HepG2 (cell line): ENCODE data around the gene RTEL1. TPM values are rescaled to one million over a fixed set of nuclear protein-coding genes. Genes with fewer than 3 reads are reported as not detected.
A peak's percentile ranks its signal among the peaks of the same experiment; 100 is the strongest.

Experiments used
- IRX3 ChIP-seq: sonication (generic); formaldehyde crosslinking; IDR thresholded peaks from 2 replicates; pipeline ENCODE4 v1.8.1; 2023; ENCODE audit warnings: mild to moderate bottlenecking, low read depth, missing genetic modification reagents, borderline replicate concordance
- SMARCE1 ChIP-seq: fragments of 450-650 bp; IDR thresholded peaks from 2 replicates; pipeline ENCODE4 v1.6.1; 2017; ENCODE audit warnings: borderline replicate concordance
- SMYD3 ChIP-seq: sonication (generic); formaldehyde crosslinking; IDR thresholded peaks from 2 replicates; pipeline ENCODE4 v1.8.1; 2023; ENCODE audit warnings: mild to moderate bottlenecking, missing genetic modification reagents
- TEAD2 ChIP-seq: sonication (generic); formaldehyde crosslinking; IDR thresholded peaks from 2 replicates; pipeline ENCODE4 v1.9.0; 2021; ENCODE audit warnings: missing genetic modification reagents
- ZMAT3 ChIP-seq: sonication (generic); formaldehyde crosslinking; conservative IDR thresholded peaks from 2 replicates; pipeline ENCODE4 v1.7.0; 2021; ENCODE audit warnings: missing genetic modification reagents
- ZNF274 ChIP-seq: sonication (generic); formaldehyde crosslinking; IDR thresholded peaks from 2 replicates; pipeline ENCODE4 v1.5.1; 2020; ENCODE audit warnings: mild to moderate bottlenecking, missing genetic modification reagents
- ZNF296 ChIP-seq: sonication (generic); formaldehyde crosslinking; conservative IDR thresholded peaks from 2 replicates; pipeline ENCODE4 v1.5.0; 2020; ENCODE audit warnings: mild to moderate bottlenecking, missing genetic modification reagents
- ZNF629 ChIP-seq: sonication (generic); formaldehyde crosslinking; conservative IDR thresholded peaks from 2 replicates; pipeline ENCODE4 v1.5.0; 2020; ENCODE audit warnings: missing genetic modification reagents
- ZNF646 ChIP-seq: sonication (generic); formaldehyde crosslinking; IDR thresholded peaks from 2 replicates; pipeline ENCODE4 v1.9.0; 2021; ENCODE audit warnings: mild to moderate bottlenecking, missing genetic modification reagents
- polyA plus RNA-seq, 8 experiments: library from polyadenylated mRNA; depleted of rRNA in 3 of 8; stranded (reverse) in 7 of 8; unstranded in 1 of 8; fragments of >200 nt; fragmentation: Illumina TruSeq in 4 of 8; extraction: Trizol in 4 of 8; gene quantifications; 2 replicates each; pipeline versions ENCODE4 v1.2.1 to v1.2.3, GENCODE V29; 2011 to 2016; ENCODE audit warnings: low read depth in 4 of 8, missing spikeins in 1 of 8, mixed read lengths in 1 of 8; ENCODE audit not compliant: insufficient read depth in 1 of 8
- total RNA-seq, 5 experiments: library from RNA; depleted of rRNA; stranded (reverse); fragments of >200 nt; fragmentation: Illumina TruSeq; extraction: Trizol; gene quantifications; 2 replicates each; pipeline ENCODE4 v1.2.3, GENCODE V29; 2016; ENCODE audit warnings: low read depth in 1 of 5
- TF ChIP-seq, protein P1 (sequence below): sonication (generic); formaldehyde crosslinking; IDR thresholded peaks from 2 replicates; pipeline ENCODE4 v1.9.0; 2022; ENCODE audit warnings: missing genetic modification reagents, mild to moderate bottlenecking, borderline replicate concordance

The RTEL1 gene
- total and polyA plus RNA-seq, 2 of the 13 experiments (the other 11 are each of a cell fraction or from before 2014, with no cell fraction given), result 21.8 to 36.4 TPM

- TF ChIP-seq ZNF646 (CRISPR knock-in tag) (no peak), ZMAT3 (no peak), ZNF274 (CRISPR knock-in tag) (no peak), ZNF629 (no peak), ZNF296 (CRISPR knock-in tag) (no peak), IRX3 (CRISPR knock-in tag) (no peak), TEAD2 (no peak), SMARCE1 (no peak), SMYD3 (CRISPR knock-in tag) (no peak)
- TF ChIP-seq, protein P1, sequence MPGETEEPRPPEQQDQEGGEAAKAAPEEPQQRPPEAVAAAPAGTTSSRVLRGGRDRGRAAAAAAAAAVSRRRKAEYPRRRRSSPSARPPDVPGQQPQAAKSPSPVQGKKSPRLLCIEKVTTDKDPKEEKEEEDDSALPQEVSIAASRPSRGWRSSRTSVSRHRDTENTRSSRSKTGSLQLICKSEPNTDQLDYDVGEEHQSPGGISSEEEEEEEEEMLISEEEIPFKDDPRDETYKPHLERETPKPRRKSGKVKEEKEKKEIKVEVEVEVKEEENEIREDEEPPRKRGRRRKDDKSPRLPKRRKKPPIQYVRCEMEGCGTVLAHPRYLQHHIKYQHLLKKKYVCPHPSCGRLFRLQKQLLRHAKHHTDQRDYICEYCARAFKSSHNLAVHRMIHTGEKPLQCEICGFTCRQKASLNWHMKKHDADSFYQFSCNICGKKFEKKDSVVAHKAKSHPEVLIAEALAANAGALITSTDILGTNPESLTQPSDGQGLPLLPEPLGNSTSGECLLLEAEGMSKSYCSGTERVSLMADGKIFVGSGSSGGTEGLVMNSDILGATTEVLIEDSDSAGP (CRISPR knock-in tag), result 0 out of 2 replicates have a peak, but pooled peaks have one; percentile 9
Measured at GRCh38 chr20:63691711-63692435, 33.8 kb downstream of the RTEL1 start (continued).
